Coronary artery (tissue), 2 donors: ENCODE measurements around the gene TMEM200A.

Experiments
- DNase-seq: peaks from one replicate; pipeline ENCODE4 v3.0.0-alpha.2; 2017; ENCODE audit warnings: low spot score
- H3K27ac ChIP-seq, 2 donors: fragments of 200-600 bp; sonication (generic); one replicate each; pipeline ENCODE4 v1.5.1; 2016 to 2019
- H3K4me3 ChIP-seq: fragments of 200-600 bp; sonication (generic); 2 replicates; pipeline ENCODE4 v1.5.1; 2016; ENCODE audit warnings: mild to moderate bottlenecking, moderate library complexity
- TF ChIP-seq, protein P1 (sequence below): fragments of 200-600 bp; sonication (generic); IDR thresholded peaks from one replicate; pipeline ENCODE4 v1.5.1; 2019; ENCODE audit warnings: antibody characterized with exemption

The TMEM200A gene

DNA sequence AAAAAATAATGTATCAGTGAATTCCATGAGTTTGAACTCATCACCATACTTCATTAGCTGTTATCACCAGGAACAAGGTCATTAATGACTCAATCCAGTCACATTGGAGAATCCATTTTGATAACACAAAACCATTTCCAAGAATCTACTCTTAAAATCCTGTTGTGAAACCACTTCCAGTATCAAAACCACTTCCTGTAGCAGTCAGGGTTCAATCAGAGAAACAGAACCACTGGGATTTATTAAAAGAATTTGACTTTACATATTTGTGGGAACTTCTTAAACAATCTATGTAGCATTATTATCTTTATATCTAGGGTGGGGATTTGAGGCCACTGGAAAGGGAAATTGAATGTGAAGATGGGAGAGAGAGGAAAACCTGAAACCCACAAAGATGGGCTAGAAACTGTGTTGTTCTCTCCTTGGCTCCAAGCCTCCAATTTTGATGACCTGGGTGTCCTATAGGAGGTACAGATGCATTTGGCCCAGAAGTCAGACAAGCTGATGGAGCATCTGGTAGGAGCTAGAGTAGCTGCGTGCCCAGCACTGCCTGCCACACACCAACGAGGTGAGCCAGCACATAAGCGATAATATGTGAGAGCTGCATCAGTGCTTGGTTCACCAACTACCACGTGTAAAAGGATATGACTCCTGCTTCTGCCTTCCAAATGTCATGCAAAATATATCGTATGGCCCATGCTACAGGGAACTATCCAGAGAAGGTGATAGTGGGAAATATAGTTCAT lies 117.0 kb downstream of the TMEM200A start:
- DNase-seq = no peak
- H3K4me3 ChIP-seq = no peak overlapping the region
- H3K27ac ChIP-seq = no peak overlapping the region
- TF ChIP-seq, protein P1, sequence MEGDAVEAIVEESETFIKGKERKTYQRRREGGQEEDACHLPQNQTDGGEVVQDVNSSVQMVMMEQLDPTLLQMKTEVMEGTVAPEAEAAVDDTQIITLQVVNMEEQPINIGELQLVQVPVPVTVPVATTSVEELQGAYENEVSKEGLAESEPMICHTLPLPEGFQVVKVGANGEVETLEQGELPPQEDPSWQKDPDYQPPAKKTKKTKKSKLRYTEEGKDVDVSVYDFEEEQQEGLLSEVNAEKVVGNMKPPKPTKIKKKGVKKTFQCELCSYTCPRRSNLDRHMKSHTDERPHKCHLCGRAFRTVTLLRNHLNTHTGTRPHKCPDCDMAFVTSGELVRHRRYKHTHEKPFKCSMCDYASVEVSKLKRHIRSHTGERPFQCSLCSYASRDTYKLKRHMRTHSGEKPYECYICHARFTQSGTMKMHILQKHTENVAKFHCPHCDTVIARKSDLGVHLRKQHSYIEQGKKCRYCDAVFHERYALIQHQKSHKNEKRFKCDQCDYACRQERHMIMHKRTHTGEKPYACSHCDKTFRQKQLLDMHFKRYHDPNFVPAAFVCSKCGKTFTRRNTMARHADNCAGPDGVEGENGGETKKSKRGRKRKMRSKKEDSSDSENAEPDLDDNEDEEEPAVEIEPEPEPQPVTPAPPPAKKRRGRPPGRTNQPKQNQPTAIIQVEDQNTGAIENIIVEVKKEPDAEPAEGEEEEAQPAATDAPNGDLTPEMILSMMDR = no peak

DNA sequence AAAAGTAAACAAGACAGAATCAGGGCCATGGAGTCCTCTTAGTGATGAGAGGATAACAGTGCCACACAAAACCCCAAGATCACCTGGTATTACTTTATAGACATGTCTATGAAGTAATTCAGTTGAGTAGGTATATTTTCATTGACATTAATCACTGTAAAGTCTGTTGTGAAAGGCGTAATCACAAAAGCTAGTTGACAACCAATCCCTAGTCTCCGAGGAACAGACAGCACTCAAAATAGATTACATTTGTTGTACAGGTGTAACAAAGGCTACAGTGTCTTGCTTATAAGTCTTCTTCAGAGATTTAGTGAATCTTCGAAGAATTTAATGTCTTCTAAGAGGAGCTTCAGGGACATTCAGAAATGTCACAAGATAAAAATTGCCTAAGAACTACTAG lies 120.1 kb downstream of the TMEM200A start:
- no peak for DNase-seq
- TF ChIP-seq, protein P1 = no peak
- no peak overlapping the region for H3K27ac ChIP-seq
- no peak overlapping the region for H3K4me3 ChIP-seq

GRCh38 chr6:130486417-130486816 lies 120.6 kb downstream of the TMEM200A start:
- TF ChIP-seq, protein P1 = no peak
- no peak overlapping the region for H3K4me3 ChIP-seq
- no peak overlapping the region for H3K27ac ChIP-seq
- DNase-seq = no peak

DNA sequence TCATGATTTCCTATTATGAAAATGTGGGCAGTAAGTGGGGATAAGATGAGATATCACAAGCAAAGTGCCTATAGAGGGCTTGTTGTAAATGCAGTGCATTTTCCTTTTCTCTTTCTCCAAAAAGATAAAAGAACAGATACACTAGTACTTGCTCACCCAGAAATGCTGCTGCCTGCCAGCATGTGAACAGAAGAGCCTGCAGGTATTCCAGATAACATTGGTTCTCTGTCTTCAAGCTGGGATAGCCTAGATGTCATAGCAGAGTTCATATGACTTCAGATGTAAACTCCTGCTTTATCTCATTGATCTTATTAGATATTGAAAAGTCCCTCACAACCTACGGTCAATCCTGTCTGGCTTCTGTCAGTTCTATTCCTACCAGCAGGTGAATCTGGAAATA lies 123.7 kb downstream of the TMEM200A start:
- H3K4me3 ChIP-seq = no peak overlapping the region
- TF ChIP-seq, protein P1 = no peak
- DNase-seq = no peak
- H3K27ac ChIP-seq = no peak overlapping the region
